Neuronal stem cell (in vitro differentiated cells): ENCODE results near the gene DPAGT1.

ENCODE experiments used
- DNase-seq: peaks from one replicate; pipeline ENCODE4 v3.0.0-alpha.2; 2013; ENCODE audit warnings: low spot score
- H2AFZ ChIP-seq: one replicate; pipeline ENCODE4 v1.6.1; 2013; ENCODE audit warnings: mild to moderate bottlenecking, low read length, inconsistent platforms
- H2AK5ac ChIP-seq: 2 replicates; pipeline ENCODE4 v1.6.1; 2013; ENCODE audit warnings: low read depth, mild to moderate bottlenecking, inconsistent platforms, low read length, moderate library complexity, mixed read lengths
- H2BK120ac ChIP-seq: 2 replicates; pipeline ENCODE4 v1.6.1; 2013; ENCODE audit warnings: low read depth, mild to moderate bottlenecking, inconsistent platforms, low read length, moderate library complexity, mixed read lengths
- H2BK12ac ChIP-seq: one replicate; pipeline ENCODE4 v1.6.1; 2013; ENCODE audit warnings: low read length, inconsistent platforms
- H2BK15ac ChIP-seq: 2 replicates; pipeline ENCODE4 v1.6.1; 2013; ENCODE audit warnings: mild to moderate bottlenecking, low read length, inconsistent platforms, mixed read lengths
- H2BK5ac ChIP-seq: one replicate; pipeline ENCODE4 v1.6.1; 2013; ENCODE audit warnings: inconsistent platforms, mild to moderate bottlenecking, low read length, moderate library complexity
- H3K14ac ChIP-seq: one replicate; pipeline ENCODE4 v1.6.1; 2013; ENCODE audit warnings: low read length, inconsistent platforms
- H3K18ac ChIP-seq: 2 replicates; pipeline ENCODE4 v1.6.1; 2013; ENCODE audit warnings: low read length, inconsistent platforms
- H3K23ac ChIP-seq: 2 replicates; pipeline ENCODE4 v1.6.1; 2013; ENCODE audit warnings: low read depth, mild to moderate bottlenecking, mixed read lengths, low read length, inconsistent platforms; ENCODE audit not compliant: poor library complexity
- H3K27ac ChIP-seq: replicated peaks from 3 replicates; pipeline ENCODE4 v1.5.1; 2013; ENCODE audit warnings: low read length, inconsistent platforms
- H3K27me3 ChIP-seq, 3 experiments: 2 replicates each; pipeline ENCODE4 v1.6.1; 2013; ENCODE audit warnings: low read length in 3 of 3, mild to moderate bottlenecking in 2 of 3, inconsistent platforms in 1 of 3, low read depth in 1 of 3, mixed read lengths in 1 of 3, moderate library complexity in 1 of 3; ENCODE audit not compliant: control insufficient read depth in 3 of 3, insufficient read depth in 3 of 3
- H3K36me3 ChIP-seq, 2 donors: replicated peaks in 1 of 2; 2 replicates each; pipeline ENCODE4 v1.6.1; 2013; ENCODE audit warnings: low read length in 2 of 2; ENCODE audit not compliant: control insufficient read depth in 2 of 2, insufficient read depth in 2 of 2
- H3K4ac ChIP-seq: 2 replicates; pipeline ENCODE4 v1.6.1; 2013; ENCODE audit warnings: inconsistent platforms, mild to moderate bottlenecking, low read length, moderate library complexity
- H3K4me1 ChIP-seq, 2 donors: 1 replicate in 1 of 2; 2 replicates in 1 of 2; pipeline ENCODE4 v1.6.1; 2013; ENCODE audit warnings: low read length in 2 of 2, low read depth in 1 of 2; ENCODE audit not compliant: control insufficient read depth in 2 of 2, insufficient read depth in 1 of 2
- H3K4me2 ChIP-seq: one replicate; pipeline ENCODE4 v1.6.1; 2013; ENCODE audit warnings: mild to moderate bottlenecking, low read length, inconsistent platforms; ENCODE audit not compliant: insufficient read depth, poor library complexity, severe bottlenecking
- H3K4me3 ChIP-seq, 2 donors: 2 replicates each; pipeline ENCODE4 v1.5.1; 2013; ENCODE audit warnings: low read length in 2 of 2, mild to moderate bottlenecking in 2 of 2, inconsistent platforms in 1 of 2, moderate library complexity in 1 of 2
- H3K79me1 ChIP-seq: one replicate; pipeline ENCODE4 v1.6.1; 2013; ENCODE audit warnings: low read depth, mild to moderate bottlenecking, inconsistent platforms, low read length, moderate library complexity
- H3K9ac ChIP-seq: one replicate; pipeline ENCODE4 v1.6.1; 2013; ENCODE audit warnings: mild to moderate bottlenecking, low read depth, low read length, inconsistent platforms; ENCODE audit not compliant: poor library complexity
- H3K9me3 ChIP-seq, 2 donors: replicated peaks in 1 of 2; 2 replicates each; pipeline versions ENCODE3 to v1.6.1; 2013; ENCODE audit warnings: low read length in 2 of 2, mild to moderate bottlenecking in 2 of 2, inconsistent platforms in 1 of 2, low read depth in 1 of 2, mixed read lengths in 1 of 2, moderate library complexity in 1 of 2; ENCODE audit not compliant: control insufficient read depth in 2 of 2, insufficient read depth in 1 of 2
- H4K8ac ChIP-seq: one replicate; pipeline ENCODE4 v1.6.1; 2013; ENCODE audit warnings: low read depth, mild to moderate bottlenecking, inconsistent platforms, low read length, moderate library complexity
- H4K91ac ChIP-seq: one replicate; pipeline ENCODE4 v1.6.1; 2013; ENCODE audit warnings: low read length, low read depth, mild to moderate bottlenecking, inconsistent platforms; ENCODE audit not compliant: poor library complexity
- WGBS, 2 donors: extraction: QIAGEN DNeasy Blood & Tissue Kit; methylation state at CpG; one replicate each; pipeline ENCODE4 v1.1.7; 2013; ENCODE audit warnings: missing lambda C conversion rate in 2 of 2, mixed read lengths in 1 of 2; ENCODE audit not compliant: insufficient read length in 2 of 2, insufficient replicate concordance in 1 of 2; ENCODE audit errors: extremely low coverage in 2 of 2; 5-methylcytosine and 5-hydroxymethylcytosine counted together

Gene DPAGT1

GRCh38 chr11:119115484-119116234 is 14.0 kb upstream of the DPAGT1 start:
- no peak overlapping the region for H3K18ac ChIP-seq
- no peak overlapping the region for H4K91ac ChIP-seq
- no peak overlapping the region for H2BK15ac ChIP-seq
- H3K79me1 ChIP-seq: no peaks in the 10 kb centered on the region
- no peak overlapping the region for H3K27ac ChIP-seq
- no CpG with 5 or more reads among the region's 24 CpGs for WGBS, 2 donors
- H3K4me2 ChIP-seq: no peak overlapping the region
- no peak overlapping the region for H2AK5ac ChIP-seq
- no peak overlapping the region for H3K4me3 ChIP-seq
- no peak for DNase-seq
- peaks cover under 1 to 5% of the 10 kb centered on the region in 2 donors for H3K4me1 ChIP-seq
- no peak overlapping the region for H3K4ac ChIP-seq
- H2AFZ ChIP-seq: no peak overlapping the region
- H4K8ac ChIP-seq: no peak overlapping the region
- H3K27me3 ChIP-seq: no peaks in the 10 kb centered on the region
- no peak overlapping the region for H2BK5ac ChIP-seq
- H2BK120ac ChIP-seq: no peak overlapping the region
- peak overlapping the region; percentile 13 for H3K9ac ChIP-seq
- H3K9me3 ChIP-seq: no peaks in the 10 kb centered on the region
- no peak overlapping the region for H3K14ac ChIP-seq
- H3K23ac ChIP-seq: no peak overlapping the region
- peaks cover 6 to 34% of the 10 kb centered on the region in 2 donors for H3K36me3 ChIP-seq
- H2BK12ac ChIP-seq: no peak overlapping the region

- H3K9me3 ChIP-seq: no peaks in the 10 kb centered on the region
- no peak overlapping the region for H3K9ac ChIP-seq
- H3K27ac ChIP-seq: no peak overlapping the region
- H3K36me3 ChIP-seq: peaks cover 6 to 37% of the 10 kb centered on the region in 2 donors
- no peak for DNase-seq
- no peak overlapping the region for H2BK15ac ChIP-seq
- no peak overlapping the region for H2BK120ac ChIP-seq
- H3K18ac ChIP-seq: no peak overlapping the region
- no peak overlapping the region for H2BK5ac ChIP-seq
- H3K23ac ChIP-seq: peak overlapping the region; percentile 47
- no peaks in the 10 kb centered on the region for H3K27me3 ChIP-seq
- H2AFZ ChIP-seq: no peak overlapping the region
- H3K4me2 ChIP-seq: no peak overlapping the region
- no peak overlapping the region for H2BK12ac ChIP-seq
- no peak overlapping the region for H3K4ac ChIP-seq
- no peak overlapping the region for H2AK5ac ChIP-seq
- H3K4me3 ChIP-seq: no peak overlapping the region
- WGBS, 2 donors: no CpG with 5 or more reads among the region's 5 CpGs
- no peaks in the 10 kb centered on the region for H3K4me1 ChIP-seq
- H3K79me1 ChIP-seq: no peaks in the 10 kb centered on the region
- H4K91ac ChIP-seq: no peak overlapping the region
- H3K14ac ChIP-seq: no peak overlapping the region
- H4K8ac ChIP-seq: no peak overlapping the region
Observed at GRCh38 chr11:119114351-119114750, 12.7 kb upstream of the DPAGT1 start.

DNA sequence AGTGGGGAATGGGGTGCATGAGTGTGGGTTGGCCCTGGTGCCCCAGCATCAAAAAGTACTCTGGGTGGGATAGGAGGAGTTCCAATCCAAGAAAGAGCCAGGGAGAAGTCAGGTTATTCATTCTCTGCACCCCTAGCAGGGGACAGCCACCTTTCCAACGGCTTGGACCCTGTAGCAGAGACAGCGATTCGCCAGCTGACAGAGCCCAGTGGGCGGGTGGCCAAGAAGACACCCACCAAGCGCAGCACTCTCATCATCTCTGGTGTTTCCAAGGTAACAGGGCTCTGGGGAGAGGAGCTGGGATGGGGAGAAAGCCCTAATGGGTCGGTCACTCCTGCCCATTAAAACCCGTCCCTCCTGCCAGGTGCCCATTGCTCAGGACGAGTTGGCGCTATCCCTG is 12.1 kb upstream of the DPAGT1 start:
- Histone ChIP-seq H3K9ac (no peak overlapping the region), H3K36me3 (peaks cover 6 to 37% of the 10 kb centered on the region in 2 donors), H3K4me1 (no peaks in the 10 kb centered on the region), H3K79me1 (no peaks in the 10 kb centered on the region), H2BK5ac (no peak overlapping the region), H3K18ac (no peak overlapping the region), H2AK5ac (no peak overlapping the region), H4K91ac (no peak overlapping the region), H3K4ac (no peak overlapping the region), H3K4me3 (no peak overlapping the region), H3K4me2 (no peak overlapping the region), H2AFZ (no peak overlapping the region), H4K8ac (no peak overlapping the region), H2BK12ac (no peak overlapping the region), H3K9me3 (no peaks in the 10 kb centered on the region), H3K14ac (no peak overlapping the region), H2BK120ac (no peak overlapping the region), H2BK15ac (no peak overlapping the region), H3K27ac (no peak overlapping the region), H3K23ac (no peak overlapping the region), H3K27me3 (no peaks in the 10 kb centered on the region)
- no CpG with 5 or more reads among the region's 9 CpGs for WGBS, 2 donors
- no peak for DNase-seq

- no peak overlapping the region for H3K4me3 ChIP-seq
- peak overlapping the region; percentile 59 for H3K23ac ChIP-seq
- no peak overlapping the region for H3K27ac ChIP-seq
- peaks cover 6 to 8% of the 10 kb centered on the region in 2 donors for H3K4me1 ChIP-seq
- H4K91ac ChIP-seq: no peak overlapping the region
- H2BK120ac ChIP-seq: no peak overlapping the region
- H3K27me3 ChIP-seq: peaks cover 0 to 5% (median 0%) of the 10 kb centered on the region in 3 experiments
- no peak overlapping the region for H2BK12ac ChIP-seq
- H3K14ac ChIP-seq: no peak overlapping the region
- H3K4ac ChIP-seq: no peak overlapping the region
- no peak overlapping the region for H3K9ac ChIP-seq
- H2AFZ ChIP-seq: no peak overlapping the region
- no CpG with 5 or more reads among the region's 12 CpGs for WGBS, 2 donors
- DNase-seq: no peak
- H3K4me2 ChIP-seq: no peak overlapping the region
- H3K9me3 ChIP-seq: no peaks in the 10 kb centered on the region
- peaks cover 6 to 37% of the 10 kb centered on the region in 2 donors for H3K36me3 ChIP-seq
- no peaks in the 10 kb centered on the region for H3K79me1 ChIP-seq
- H4K8ac ChIP-seq: no peak overlapping the region
- no peak overlapping the region for H2BK5ac ChIP-seq
- no peak overlapping the region for H2BK15ac ChIP-seq
- no peak overlapping the region for H3K18ac ChIP-seq
- no peak overlapping the region for H2AK5ac ChIP-seq
Observed at GRCh38 chr11:119112314-119113020, 10.8 kb upstream of the DPAGT1 start.
